Astrocyte (in vitro differentiated cells and primary cell): ENCODE results near the gene DTNBP1.

ENCODE experiments used
- EZH2 ChIP-seq: IDR thresholded peaks from 2 replicates; pipeline ENCODE4 v1.6.1; 2012; ENCODE audit warnings: mild to moderate bottlenecking, low read length, inconsistent platforms; ENCODE audit not compliant: insufficient read depth
- TF ChIP-seq, protein P1 (sequence below): IDR thresholded peaks from 2 replicates; pipeline ENCODE4 v1.5.1; 2011; ENCODE audit warnings: low read depth, mild to moderate bottlenecking, inconsistent platforms, low read length, moderate library complexity; ENCODE audit not compliant: insufficient read depth

DNA sequence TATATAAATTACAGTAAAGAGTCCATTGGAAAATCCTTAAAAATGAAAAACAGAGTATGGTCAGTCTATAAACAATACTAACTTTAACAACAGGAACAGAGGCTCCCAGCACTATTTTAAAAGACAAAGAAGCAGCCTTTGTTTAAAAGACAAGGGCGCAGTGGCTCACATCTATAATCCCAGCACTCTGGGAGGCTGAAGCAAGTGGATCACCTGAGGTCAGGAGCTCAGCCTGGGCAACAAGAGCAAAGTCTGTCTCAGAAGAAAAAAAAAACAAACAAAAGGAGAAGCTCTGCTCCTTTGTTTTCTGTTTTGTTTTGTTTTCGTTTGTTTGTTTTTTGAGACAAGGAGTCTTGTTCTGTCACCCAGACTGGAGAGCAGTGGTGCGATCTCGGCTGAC is 89.4 kb downstream of the DTNBP1 start:
- TF ChIP-seq, protein P1, sequence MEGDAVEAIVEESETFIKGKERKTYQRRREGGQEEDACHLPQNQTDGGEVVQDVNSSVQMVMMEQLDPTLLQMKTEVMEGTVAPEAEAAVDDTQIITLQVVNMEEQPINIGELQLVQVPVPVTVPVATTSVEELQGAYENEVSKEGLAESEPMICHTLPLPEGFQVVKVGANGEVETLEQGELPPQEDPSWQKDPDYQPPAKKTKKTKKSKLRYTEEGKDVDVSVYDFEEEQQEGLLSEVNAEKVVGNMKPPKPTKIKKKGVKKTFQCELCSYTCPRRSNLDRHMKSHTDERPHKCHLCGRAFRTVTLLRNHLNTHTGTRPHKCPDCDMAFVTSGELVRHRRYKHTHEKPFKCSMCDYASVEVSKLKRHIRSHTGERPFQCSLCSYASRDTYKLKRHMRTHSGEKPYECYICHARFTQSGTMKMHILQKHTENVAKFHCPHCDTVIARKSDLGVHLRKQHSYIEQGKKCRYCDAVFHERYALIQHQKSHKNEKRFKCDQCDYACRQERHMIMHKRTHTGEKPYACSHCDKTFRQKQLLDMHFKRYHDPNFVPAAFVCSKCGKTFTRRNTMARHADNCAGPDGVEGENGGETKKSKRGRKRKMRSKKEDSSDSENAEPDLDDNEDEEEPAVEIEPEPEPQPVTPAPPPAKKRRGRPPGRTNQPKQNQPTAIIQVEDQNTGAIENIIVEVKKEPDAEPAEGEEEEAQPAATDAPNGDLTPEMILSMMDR = no peak
- TF ChIP-seq EZH2 = no peak
